Ammon's horn (tissue), 1 donor: ENCODE data around the gene TNFRSF4.
"Not testable (repeated sequence)": the region's sequence is repeated elsewhere in the genome, so short reads cannot be mapped to it uniquely, and the experiment has no call there.

ENCODE experiments used
- DNase-seq: peaks from one replicate; pipeline ENCODE4 v3.0.0-alpha.2; 2016; ENCODE audit warnings: low spot score

TNFRSF4 gene

DNA sequence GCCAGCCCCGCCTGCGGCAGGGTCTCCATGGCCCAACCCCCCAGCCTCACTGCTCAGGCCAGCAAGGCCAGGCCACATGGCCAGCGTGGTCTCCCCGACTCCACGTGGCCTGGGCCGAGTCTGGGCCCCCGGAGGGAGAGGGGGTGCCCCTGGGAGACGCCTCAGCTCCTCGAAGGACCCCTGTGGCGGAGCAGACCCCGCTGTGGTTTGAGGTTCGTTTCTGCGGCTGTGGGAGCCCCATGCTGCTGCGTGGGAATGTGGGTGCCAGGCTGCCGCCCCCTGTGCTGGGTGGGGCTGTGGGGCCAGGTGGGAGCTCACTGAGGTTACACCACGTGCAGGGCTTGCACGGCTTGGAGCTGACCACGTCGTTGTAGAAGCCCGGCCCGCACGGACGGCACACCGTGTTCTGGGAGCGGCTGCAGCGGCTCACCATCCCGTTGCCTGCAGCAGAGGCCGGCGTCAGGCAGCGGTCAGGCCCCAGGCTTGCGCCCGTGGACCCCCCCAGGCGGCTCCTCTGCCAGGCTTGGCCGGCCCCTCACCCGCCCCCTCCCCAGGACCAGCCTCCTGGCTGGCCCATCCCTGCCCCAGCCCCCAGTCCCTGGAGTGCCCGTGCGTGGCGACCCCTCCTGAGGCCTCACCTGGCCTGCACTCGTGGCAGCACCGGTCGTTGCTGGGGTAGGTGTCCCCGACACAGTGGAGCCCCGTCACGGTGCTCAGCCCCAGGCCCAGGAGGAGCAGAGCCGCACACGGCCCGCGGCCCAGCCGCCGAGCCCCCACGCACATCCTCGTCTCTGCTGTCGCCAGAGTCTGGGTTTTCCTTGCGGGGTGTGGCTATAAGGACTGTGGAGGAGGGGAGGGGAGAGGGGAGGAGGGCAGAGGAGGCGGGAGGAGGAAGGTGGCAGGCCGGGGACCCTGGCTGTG lies at the start of gene TNFRSF4:
Gene TNFRSF4 (minus strand): TSS at position 809 of the 921 bp plus-strand sequence. CDS start 26 bp downstream, at position 783.
- DNase-seq = no peak

GRCh38 chr1:1262758-1263157 lies 48.8 kb upstream of the TNFRSF4 start:
- DNase-seq = no peak

GRCh38 chr1:1262071-1262470 lies 48.1 kb upstream of the TNFRSF4 start:
- no peak for DNase-seq

- DNase-seq = no peak
Measured at GRCh38 chr1:1260843-1261560, 47.0 kb upstream of the TNFRSF4 start.

DNA sequence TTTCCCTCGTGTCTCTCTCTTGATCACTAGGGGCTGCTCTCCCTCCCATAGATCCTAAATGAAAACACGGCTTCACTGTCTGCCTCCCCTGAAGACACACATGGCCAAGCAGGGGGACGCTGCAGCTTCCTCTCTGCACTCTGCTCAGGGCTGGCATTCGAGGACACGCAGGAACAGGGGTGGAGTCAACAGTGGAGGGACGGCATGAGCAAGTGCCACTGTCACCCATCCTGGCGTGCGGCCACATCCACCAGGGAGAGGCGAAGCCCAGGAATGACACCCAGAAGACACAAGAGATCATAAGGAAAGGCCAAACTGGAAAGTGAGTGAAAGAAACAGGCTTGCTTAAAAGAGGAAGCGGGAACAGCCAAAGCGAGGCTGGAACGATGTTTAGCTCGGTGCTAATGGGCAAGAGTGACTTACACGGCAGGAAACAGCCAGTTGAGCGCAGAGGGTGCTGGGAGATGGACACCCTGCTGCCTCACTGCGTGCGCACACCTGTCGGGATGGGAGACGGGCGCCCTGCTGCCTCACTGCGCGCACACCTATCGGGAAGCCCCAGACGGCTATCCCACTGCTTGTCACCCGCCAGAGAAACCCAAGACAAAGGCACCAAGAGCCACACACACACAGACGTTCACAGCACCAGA lies 46.1 kb upstream of the TNFRSF4 start:
- DNase-seq = peak; percentile 38

GRCh38 chr1:1259540-1259939 lies 45.6 kb upstream of the TNFRSF4 start:
- DNase-seq = no peak

DNA sequence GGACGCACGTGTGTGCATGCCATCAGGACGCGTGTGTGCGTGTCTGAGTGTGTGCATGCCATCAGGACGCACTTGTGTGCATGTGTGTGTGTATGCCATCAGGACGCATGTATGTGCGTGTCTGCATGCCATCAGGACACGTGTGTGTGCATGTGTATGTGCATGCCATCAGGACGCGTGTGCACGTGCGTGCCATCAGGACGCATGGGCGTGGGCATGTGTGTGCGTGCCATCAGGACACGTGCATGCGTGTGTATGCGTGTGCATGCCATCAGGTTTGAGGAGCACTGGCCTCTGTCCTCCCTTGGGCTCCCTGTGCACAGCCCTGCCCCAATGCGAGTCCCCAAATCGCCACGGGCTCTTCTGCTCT lies 45.2 kb upstream of the TNFRSF4 start:
- no peak for DNase-seq

DNA sequence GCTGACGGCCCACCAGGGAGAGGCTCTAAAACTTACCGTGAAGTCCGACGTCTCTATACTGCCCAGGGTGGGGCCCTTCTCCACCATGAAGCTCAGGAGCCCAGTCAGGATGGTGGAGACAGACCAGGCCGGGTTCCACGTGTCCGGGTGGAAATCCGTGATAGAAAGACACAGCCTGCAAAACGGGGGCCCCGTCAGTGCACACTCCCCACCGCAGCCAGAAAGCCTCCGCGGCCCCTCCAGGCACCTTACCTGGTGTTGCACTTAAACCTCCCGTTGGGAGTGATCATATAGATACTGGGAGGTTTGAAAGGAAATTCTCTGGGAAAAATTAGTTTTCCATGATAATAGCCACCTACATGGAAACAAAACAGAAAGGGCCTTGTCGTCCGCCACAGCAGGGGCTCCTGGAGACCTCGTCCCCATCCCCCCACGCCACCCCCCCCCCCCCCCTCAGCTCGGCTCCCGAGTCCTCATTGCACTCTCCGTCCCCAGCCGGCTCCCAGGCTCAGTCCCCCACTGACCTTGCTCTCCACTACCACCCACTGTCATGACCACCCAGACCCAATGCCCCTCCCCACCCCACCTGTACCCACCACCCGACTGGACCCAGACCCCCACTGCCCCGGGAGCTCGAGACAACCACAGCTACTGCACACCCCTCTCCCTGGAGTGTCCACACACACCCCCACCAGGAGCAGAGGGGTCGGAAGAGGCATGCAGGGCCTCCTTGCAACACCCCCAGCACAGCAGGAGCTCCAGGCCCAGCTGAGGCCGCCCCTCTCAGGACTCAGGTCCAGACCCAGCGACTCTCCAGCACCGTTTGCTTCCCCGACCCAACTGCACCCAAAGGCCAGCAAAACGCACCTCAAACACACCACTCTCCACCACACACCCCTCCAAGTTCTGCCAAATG lies 43.3 kb upstream of the TNFRSF4 start:
- DNase-seq = no peak

- no peak for DNase-seq
Measured at GRCh38 chr1:1255611-1256010, 41.7 kb upstream of the TNFRSF4 start.

DNA sequence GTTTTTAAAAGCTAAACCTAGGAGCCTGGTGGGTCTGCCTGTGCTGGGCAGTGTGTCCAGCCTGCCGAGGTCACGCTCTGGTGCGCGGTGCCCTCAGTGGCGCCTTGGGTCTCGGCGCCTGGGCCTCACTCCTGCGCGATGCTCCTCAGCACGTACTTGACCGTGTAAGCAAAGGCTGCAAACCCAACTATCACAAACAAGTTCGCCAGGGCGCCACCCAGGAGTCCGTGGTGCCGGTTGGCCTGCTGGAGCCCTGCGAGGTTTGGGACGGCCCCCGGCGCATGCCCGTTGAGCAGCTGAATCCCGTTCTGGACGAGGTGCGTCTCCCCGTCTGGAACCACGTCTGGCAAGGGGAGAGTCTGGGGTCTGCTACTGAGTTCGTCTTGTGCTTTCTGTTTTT lies 41.1 kb upstream of the TNFRSF4 start:
- no peak for DNase-seq

- DNase-seq = no peak
Measured at GRCh38 chr1:1254667-1254998, 40.7 kb upstream of the TNFRSF4 start.

GRCh38 chr1:1253972-1254666 lies 40.2 kb upstream of the TNFRSF4 start:
- DNase-seq = no peak

DNA sequence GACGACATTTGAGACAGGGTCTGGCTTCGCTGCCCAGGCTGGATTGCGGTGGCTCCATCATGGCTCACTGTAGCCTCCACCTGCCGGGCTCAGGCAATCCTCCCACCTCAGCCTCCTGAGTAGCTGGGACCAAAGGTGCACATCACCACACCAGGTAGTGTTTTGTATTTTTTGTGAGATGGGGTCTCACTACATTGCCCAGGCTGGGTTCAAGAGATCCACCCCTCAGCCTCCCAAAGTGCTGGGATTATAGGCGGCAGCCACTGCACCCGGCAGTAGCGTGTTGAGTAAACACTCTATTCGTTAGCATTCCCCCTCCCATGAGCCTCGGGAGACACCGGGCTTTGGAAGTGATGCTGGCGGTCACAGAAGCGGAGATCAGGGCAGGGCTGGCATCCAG lies 39.4 kb upstream of the TNFRSF4 start:
- DNase-seq = no peak

DNA sequence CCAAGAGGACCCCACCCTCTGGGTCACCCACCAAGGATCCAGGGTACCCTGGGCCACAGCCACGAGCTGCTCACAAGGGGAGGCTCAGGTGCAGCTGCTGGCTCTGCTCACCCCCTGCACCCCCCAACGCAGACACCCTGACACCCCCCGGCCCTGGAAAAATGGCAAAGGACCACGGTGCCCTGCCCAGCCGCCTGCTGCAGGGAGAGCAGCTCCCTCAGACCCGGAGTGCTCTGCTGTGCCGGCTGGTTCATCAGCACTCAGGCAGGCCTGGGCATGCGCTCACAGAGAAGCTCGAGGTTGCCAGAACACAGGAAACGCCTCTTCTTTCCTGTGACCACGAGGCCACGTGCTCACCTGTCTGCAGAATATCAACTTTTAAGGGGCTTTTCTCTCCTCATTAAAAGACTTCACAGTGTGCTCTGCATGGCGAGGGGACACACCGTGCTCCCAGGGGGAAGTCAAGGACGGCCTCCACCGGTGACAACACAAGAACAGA lies 36.9 kb upstream of the TNFRSF4 start:
- DNase-seq = no peak

DNA sequence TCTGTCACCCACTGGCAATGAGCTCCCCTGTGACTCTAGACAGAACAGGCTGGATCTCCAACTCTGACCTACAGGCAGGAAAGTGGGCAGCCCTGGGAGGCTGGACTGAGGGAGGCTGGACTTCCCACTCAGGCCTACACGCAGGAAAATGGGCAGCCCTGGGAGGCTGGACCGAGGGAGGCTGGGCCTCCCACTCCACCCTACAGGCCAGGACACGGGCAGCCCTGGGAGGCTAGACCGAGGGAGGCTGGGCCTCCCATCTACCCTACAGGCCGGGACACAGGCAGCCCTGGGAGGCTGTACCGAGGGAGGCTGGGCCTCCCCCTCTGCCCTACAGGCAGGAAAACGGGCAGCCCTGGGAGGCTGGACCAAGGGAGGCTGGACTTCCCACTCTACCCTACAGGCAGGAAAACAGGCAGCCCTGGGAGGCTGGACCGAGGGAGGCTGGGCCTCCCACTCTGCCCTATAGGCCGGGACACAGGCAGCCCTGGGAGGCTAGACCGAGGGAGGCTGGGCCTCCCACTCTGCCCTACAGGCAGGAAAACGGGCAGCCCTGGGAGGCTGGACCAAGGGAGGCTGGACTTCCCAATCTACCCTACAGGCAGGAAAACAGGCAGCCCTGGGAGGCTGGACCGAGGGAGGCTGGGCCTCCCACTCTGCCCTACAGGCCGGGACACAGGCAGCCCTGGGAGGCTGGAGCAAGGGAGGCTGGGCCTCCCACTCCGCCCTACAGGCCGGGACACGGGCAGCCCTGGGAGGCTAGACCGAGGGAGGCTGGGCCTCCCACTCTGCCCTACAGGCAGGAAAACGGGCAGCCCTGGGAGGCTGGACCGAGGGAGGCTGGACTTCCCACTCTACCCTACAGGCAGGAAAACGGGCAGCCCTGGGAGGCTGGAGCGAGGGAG lies 34.3 kb upstream of the TNFRSF4 start:
- not testable (repeated sequence) for DNase-seq

- no peak for DNase-seq
Measured at GRCh38 chr1:1247341-1247913, 33.5 kb upstream of the TNFRSF4 start.

DNA sequence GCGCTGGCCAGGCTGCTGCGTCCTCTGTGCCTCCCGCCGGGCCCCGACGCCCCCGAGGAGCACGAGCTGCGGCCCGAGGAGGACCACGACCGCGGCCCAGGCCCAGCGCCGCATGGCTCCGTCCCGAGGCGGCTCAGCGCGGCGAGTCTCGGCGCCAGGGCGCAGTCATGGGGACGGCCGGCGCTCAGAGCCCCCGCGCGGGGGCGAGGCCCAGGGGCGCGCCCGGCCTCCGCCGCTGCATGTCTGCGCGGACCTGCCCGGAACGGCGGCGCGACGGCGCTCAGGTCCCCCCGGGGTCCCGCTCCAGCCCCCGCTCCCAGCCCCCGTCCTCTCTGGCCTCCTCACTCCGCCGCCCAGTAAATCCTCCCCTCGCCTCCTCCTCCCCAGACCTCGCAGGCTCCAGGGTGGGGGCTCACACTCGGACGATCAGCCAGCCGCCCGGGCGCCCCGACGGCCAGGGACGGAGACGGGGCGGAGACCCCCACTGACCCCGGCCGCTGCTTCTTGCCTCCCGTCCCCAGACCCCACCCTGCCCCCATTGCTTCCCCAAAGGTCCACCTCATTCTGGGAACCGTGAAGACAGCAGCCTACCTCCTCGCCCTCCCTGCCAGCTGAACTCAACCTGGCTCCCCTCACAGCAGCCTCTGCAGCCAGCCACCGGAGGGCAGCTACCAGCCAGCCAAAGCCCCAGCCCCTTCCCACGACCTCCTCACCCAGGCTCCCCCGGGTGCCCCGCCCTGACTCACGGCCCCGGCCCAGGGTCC lies 32.8 kb upstream of the TNFRSF4 start, which contains the start of gene C1QTNF12:
Gene C1QTNF12 (minus strand): TSS at position 146 of the 764 bp plus-strand sequence. CDS start 32 bp downstream, at position 114.
- DNase-seq = no peak

DNA sequence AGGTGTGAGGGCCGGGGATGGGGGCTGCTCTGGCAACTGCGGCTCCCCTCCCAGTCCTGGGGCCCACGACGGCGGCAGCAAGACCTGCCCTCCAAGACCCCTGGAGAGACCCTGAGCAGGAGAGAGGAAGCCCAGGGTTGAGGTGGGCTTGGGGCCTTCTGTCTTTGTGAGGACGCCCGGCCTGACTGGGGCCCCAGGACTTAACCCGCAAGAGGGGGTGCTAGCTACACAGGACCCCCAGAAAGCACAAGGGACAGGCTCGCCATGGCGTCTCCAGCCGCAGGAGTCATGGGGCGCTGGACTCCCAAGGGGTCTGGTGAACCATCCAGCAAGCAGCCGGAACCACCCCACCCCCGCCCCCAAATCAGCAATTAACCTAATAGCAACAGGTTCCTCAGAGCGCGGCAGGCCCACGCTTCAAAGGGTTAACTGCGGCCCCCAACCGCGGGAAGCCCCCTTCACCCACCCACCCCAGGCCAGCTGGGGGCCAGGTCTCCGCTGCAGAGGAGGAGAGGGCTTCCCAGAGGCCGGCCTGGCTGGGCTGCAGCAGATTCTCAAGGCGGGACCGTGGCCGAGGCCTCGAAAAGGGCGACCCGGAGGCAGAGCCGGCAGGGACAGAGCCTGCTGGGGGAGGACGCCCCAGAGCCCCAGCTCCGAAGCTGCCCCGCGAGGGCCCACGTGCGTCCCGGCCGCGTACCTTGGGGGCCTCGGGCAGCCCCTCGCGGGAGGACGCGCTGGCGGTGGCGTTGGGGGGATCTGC lies 32.0 kb upstream of the TNFRSF4 start:
- no peak for DNase-seq
